NCI-H1694 (cell line): ENCODE results near the gene LILRB3.
"Not testable (repeated sequence)": the region's sequence is repeated elsewhere in the genome, so short reads cannot be mapped to it uniquely, and the experiment has no call there.

Experiments used
- DNase-seq: peaks from one replicate; lab custom pipeline; 2025; lab: John Stamatoyannopoulos, UW

The LILRB3 gene

GRCh38 chr19:54222474-54223276 is at the start of gene LILRB3:
Gene LILRB3 (minus strand): TSS chr19:54223007. CDS start chr19:54222976, 31 bp downstream.
- not testable (repeated sequence) for DNase-seq

GRCh38 chr19:54272181-54272580 is 49.4 kb upstream of the LILRB3 start:
- DNase-seq = not testable (repeated sequence)

GRCh38 chr19:54271587-54271986 is 48.8 kb upstream of the LILRB3 start:
- DNase-seq = not testable (repeated sequence)

- DNase-seq = no peak
Measured at GRCh38 chr19:54271106-54271505, 48.3 kb upstream of the LILRB3 start.

GRCh38 chr19:54268936-54269335 is 46.1 kb upstream of the LILRB3 start:
- no peak for DNase-seq

- DNase-seq = peak; percentile 64
Measured at GRCh38 chr19:54266133-54266532, 43.3 kb upstream of the LILRB3 start.

DNA sequence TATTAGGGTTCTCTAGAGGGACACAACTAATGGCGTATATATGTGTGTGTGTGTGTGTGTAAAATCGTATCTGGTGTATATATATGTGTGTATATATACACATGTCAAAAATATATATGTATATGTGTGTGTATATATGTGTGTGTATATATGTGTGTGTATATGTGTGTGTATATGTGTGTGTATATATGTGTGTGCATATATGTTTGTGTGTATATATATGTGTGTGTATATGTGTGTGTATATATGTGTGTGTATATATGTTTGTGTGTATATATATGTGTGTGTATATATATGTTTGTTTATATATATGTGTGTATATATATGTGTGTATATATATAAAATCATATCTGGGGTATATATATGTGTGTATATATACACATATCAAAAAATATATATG is 39.7 kb upstream of the LILRB3 start:
- DNase-seq = no peak

GRCh38 chr19:54262066-54262465 is 39.3 kb upstream of the LILRB3 start:
- DNase-seq = no peak

DNA sequence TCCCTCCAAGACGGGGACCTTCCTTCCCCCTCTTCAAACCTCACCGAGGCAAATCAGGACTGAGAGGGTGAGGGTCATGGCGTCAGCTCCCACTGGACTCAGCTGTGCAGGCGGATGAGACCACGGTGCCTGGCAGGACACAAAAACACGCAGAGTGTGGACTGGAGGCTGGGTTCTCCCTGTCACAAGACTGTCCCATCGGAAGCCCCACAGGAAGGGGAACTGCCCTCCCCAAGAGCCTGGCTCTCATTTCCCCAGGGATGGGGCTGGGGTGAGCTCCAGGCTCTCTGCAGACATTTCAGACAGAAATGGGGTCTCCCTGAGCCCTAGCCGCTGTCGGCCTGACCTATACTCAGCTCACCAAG is 34.3 kb upstream of the LILRB3 start, which contains the start of gene LILRB5:
LILRB5 (minus strand) TSS at position 158 of the 365 bp plus-strand sequence; CDS start at position 78, 80 bp downstream.
- no peak for DNase-seq

- DNase-seq = no peak
Measured at GRCh38 chr19:54256250-54257115, 33.7 kb upstream of the LILRB3 start.

GRCh38 chr19:54255105-54255775 is 32.4 kb upstream of the LILRB3 start:
- no peak for DNase-seq

DNA sequence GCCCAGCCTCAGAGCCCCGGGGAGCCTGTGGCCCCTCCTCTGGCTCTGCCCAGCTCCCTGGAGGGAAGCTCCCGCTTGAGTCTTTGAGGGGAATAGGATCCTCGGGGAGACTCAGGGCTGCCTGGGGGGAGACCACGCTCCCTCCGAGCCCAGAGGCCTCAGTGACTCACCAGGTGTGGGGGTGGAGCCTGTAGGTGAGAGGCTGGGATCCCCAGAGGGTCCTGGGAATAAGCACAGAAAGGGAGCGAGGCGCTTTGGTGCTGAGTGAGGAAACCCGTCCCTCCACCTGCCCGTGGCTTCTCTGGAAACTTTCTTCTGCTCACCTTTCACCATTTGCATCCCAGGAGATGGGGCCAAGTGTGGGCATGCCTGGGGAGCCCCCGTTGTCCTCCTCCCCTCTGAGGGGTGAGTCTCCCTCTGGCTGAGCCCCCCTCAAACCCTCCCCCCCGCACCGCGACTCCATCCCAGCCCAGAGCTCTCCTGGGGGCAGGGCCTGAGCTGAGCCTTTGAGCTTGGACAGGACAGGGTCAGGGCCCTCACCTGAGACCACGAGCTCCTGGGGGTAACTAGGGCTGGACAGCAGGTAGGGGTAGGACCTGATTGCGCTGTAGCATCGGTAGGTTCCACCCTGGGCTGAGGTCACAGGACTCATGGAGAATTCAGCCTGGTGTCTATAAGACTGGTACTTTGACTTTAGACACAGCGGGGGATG is 31.5 kb upstream of the LILRB3 start:
- DNase-seq = no peak

- no peak for DNase-seq
Measured at GRCh38 chr19:54253331-54254194, 30.8 kb upstream of the LILRB3 start.

GRCh38 chr19:54252845-54253244 is 30.0 kb upstream of the LILRB3 start:
- no peak for DNase-seq

DNA sequence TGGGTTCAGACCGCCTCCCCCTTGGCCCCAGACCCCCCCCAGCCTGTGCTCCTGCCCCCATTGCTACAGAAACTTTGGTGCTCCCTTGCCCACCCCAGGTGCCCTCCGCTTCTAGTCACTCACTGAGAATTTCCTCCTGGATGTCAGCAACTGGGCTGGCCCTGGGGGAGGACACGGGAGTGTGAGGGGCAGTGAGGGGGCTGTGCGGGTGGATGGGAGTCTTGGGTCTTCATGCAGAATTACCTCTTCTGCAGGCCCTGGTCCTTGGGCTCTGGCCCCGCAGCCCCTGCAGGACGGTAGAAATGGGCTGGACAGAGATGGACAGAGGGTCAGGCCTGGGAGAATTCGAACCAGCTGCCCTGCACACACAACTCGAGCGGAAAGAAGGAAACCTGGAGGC is 29.4 kb upstream of the LILRB3 start:
- DNase-seq = no peak

- DNase-seq = no peak
Measured at GRCh38 chr19:54248016-54248601, 25.3 kb upstream of the LILRB3 start.

DNA sequence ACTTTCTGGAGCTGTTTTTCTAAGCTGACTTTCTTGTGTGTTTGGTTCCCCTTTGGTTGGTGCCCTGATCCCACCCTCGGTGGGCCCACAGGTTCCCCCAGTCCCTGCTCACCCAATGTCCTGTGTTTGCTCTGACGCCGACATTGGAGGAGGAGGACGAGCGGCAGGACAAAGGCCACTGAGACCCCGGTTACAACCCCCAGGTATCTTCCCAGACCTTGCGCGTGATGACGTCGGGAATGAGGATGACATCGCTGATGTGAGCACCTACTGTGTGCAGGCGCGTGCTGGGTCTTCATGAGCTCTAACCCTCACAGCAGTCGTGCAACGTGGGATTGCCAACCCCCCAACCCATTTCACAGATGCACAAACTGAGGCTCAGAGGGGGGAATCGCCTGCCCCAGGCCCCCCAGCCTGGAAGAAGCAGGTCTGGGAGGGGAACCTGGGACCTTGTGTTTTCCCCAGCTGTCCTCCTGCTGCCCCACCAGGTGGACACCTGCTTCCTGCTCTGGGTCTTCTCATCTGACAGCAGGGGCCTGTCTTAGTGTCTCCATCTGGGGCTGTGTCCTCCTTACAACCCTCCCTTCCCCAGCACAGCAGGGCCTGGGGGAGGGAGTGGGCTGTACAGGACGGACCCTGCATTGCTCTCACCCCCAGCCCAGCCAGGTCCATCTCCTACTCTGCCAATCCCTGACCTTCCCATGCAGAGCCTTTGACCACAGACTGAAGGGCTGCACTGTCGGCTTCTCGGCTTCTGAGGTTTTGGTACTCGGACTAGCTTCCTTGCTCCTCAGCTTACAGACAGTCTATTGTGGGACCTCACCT is 24.5 kb upstream of the LILRB3 start:
- no peak for DNase-seq

- no peak for DNase-seq
Measured at GRCh38 chr19:54245936-54246335, 23.1 kb upstream of the LILRB3 start.

GRCh38 chr19:54243809-54244208 is 21.0 kb upstream of the LILRB3 start:
- DNase-seq = not testable (repeated sequence)
